ENCODE data around the gene PPP1R1C. TPM values are rescaled to one million over a fixed set of nuclear protein-coding genes. Genes with fewer than 3 reads are reported as not detected.
A peak's percentile ranks its signal among the peaks of the same experiment; 100 is the strongest.

Gene PPP1R1C
- polyA plus RNA-seq, 4 donors: 0.33 to 2.4 TPM; not detected in 2

DNA sequence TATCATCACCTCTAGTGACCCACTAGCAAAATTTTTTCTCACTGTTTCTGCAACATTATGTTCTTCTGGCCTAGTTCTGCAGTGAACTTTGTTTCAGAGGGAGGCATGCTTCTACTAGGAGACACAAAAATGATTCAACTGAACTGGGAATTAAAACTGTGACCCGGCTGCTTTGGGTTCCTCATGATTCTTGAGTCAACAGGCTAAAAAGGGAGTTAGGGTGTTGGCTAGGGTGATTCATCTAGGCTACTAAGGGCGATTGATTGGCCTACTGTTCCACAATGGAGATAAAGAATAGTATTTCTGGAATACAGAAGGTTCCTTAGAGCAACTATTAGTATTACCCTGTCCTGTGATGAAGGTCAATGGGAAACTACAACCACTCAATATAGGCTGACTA is 179.5 kb downstream of the PPP1R1C start:
- no peak overlapping the region for H3K27ac ChIP-seq (ENCODE audit: low read depth in 1 of 3, low read length in 2 of 3)
- 73 to 88% (median 80%) methylated on average over 2 of the region's 2 CpGs for whole genome bisulfite sequencing, 3 donors
- H3K9me3 ChIP-seq (ENCODE audit: control insufficient read depth in 2 of 2, insufficient read depth in 1 of 2, low read depth in 1 of 2, low read length in 1 of 2): no peaks in the 10 kb centered on the region
- DNase-seq (no peak), FAIRE-seq (no peak)
- peaks cover 0 to 9% (median 0%) of the 10 kb centered on the region in 3 donors for H3K4me1 ChIP-seq (ENCODE audit: control insufficient read depth in 3 of 3, insufficient read depth in 2 of 3, low read depth in 1 of 3, low read length in 2 of 3)
- H3K27me3 ChIP-seq (ENCODE audit: control insufficient read depth in 3 of 3, insufficient read depth in 3 of 3, low read length in 3 of 3): no peaks in the 10 kb centered on the region
- H3K36me3 ChIP-seq (ENCODE audit: control insufficient read depth in 3 of 3, insufficient read depth in 2 of 3, low read depth in 1 of 3, low read length in 3 of 3): no peaks in the 10 kb centered on the region
- no peak overlapping the region for H3K4me3 ChIP-seq (ENCODE audit: low read depth in 1 of 3, low read length in 3 of 3)

DNA sequence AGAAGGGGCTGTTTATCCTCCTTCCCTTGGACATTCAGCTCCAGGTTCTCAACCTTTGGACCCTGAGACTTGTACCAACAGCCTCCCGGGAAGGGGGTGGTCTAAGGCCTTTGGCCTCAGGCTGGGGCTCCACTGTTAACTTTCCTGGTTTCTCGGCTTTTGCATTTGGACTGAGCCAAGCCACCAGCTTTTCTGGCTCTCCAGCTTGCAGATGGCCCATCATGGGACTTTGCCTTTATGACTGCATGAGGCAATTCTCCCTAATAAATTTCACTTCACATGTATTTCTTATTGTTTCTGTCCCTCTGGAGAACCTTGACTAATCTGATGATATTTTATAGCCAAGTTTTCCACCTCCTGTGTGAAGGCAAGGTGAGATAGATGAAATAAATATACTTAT is 180.8 kb downstream of the PPP1R1C start:
- no peak for FAIRE-seq
- Histone ChIP-seq H3K4me1 (ENCODE audit: control insufficient read depth in 3 of 3, insufficient read depth in 2 of 3, low read depth in 1 of 3, low read length in 2 of 3) (peaks cover 0 to 9% (median 0%) of the 10 kb centered on the region in 3 donors), H3K27me3 (ENCODE audit: control insufficient read depth in 3 of 3, insufficient read depth in 3 of 3, low read length in 3 of 3) (no peaks in the 10 kb centered on the region), H3K27ac (ENCODE audit: low read depth in 1 of 3, low read length in 2 of 3) (peak overlapping the region in 1 of 3 donors; percentile 44), H3K36me3 (ENCODE audit: control insufficient read depth in 3 of 3, insufficient read depth in 2 of 3, low read depth in 1 of 3, low read length in 3 of 3) (no peaks in the 10 kb centered on the region), H3K4me3 (ENCODE audit: low read depth in 1 of 3, low read length in 3 of 3) (no peak overlapping the region), H3K9me3 (ENCODE audit: control insufficient read depth in 2 of 2, insufficient read depth in 1 of 2, low read depth in 1 of 2, low read length in 1 of 2) (no peaks in the 10 kb centered on the region)
- WGBS, 3 donors: 23 to 70% (median 36%) methylated on average over 2 of the region's 2 CpGs
- peak in 1 of 2 donors; percentile 73 for DNase-seq

DNA sequence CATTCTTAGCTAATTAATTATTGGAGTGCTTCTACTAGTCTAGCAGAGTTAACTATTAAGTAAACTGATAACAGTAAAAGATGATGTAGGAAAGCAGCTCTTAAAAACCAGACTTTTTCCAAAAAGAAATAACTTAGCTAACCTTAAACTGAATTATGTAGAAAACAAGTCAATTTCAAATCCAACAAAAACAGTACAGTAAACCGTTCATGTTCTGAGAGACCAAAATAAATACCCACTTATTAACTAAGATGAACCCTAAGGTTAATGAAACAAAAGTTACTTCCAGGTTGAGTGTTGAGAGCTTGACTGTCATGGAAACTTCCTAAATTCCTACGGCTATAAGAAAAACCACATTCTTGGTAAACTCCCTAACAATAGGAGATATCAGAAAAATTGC is 181.2 kb downstream of the PPP1R1C start:
- Histone ChIP-seq H3K27ac (ENCODE audit: low read depth in 1 of 3, low read length in 2 of 3) (no peak overlapping the region), H3K4me1 (ENCODE audit: control insufficient read depth in 3 of 3, insufficient read depth in 2 of 3, low read depth in 1 of 3, low read length in 2 of 3) (peaks cover 0 to 9% (median 0%) of the 10 kb centered on the region in 3 donors), H3K9me3 (ENCODE audit: control insufficient read depth in 2 of 2, insufficient read depth in 1 of 2, low read depth in 1 of 2, low read length in 1 of 2) (no peaks in the 10 kb centered on the region), H3K27me3 (ENCODE audit: control insufficient read depth in 3 of 3, insufficient read depth in 3 of 3, low read length in 3 of 3) (no peaks in the 10 kb centered on the region), H3K36me3 (ENCODE audit: control insufficient read depth in 3 of 3, insufficient read depth in 2 of 3, low read depth in 1 of 3, low read length in 3 of 3) (no peaks in the 10 kb centered on the region), H3K4me3 (ENCODE audit: low read depth in 1 of 3, low read length in 3 of 3) (no peak overlapping the region)
- 86 to 89% (median 88%) methylated on average over 2 of the region's 2 CpGs for WGBS, 3 donors
- DNase-seq (no peak), FAIRE-seq (no peak)

Other genes with a start within 250 kb of the PPP1R1C start
- 100 to 1,000 TPM in 1 of 4 donors, 10 to 100 TPM in 3; 39.4 to 108 (median 46.8) TPM for gene ITPRID2, start 94.1 kb upstream of the PPP1R1C start, polyA plus RNA-seq